Muscle of back (tissue), 11 donors: ENCODE results near the gene RAB3GAP2. TPM values are rescaled to one million over a fixed set of nuclear protein-coding genes. Genes with fewer than 3 reads are reported as not detected.
"Not testable (repeated sequence)": the region's sequence is repeated elsewhere in the genome, so short reads cannot be mapped to it uniquely, and the experiment has no call there.

Source experiments
- DNase-seq, 3 donors: peaks; one replicate each; pipeline versions ENCODE4 v3.0.0 to v3.0.0-alpha.2; 2013
- polyA plus RNA-seq, 10 donors: library from polyadenylated mRNA; unstranded; fragments of 120-200 nt; gene quantifications; one replicate each; pipeline ENCODE4 v1.2.1, GENCODE V29; 2013; ENCODE audit not compliant: insufficient read length in 10 of 10

The RAB3GAP2 gene
- polyA plus RNA-seq, 10 donors, result 15.1 to 27.3 (median 20.6) TPM

DNA sequence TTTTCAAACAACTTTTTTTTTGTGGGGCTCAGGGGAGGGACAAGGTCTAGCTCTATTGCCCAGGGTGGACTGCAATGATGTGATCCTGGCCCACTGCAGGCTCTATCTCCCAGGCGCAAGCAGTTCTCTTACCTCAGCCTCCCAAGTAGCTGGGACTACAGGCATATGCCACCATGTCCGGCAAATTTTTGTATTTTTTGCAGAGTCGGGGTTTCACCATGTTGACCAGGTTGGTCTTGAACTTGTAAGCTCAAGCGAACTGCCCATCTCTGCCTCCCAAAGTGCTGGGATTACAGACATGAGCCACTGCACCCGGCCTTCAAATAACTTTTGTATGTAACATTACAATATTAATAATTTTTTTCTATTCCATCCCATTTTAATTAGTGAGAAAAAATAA lies 33.0 kb downstream of the RAB3GAP2 start:
- no peak for DNase-seq

DNA sequence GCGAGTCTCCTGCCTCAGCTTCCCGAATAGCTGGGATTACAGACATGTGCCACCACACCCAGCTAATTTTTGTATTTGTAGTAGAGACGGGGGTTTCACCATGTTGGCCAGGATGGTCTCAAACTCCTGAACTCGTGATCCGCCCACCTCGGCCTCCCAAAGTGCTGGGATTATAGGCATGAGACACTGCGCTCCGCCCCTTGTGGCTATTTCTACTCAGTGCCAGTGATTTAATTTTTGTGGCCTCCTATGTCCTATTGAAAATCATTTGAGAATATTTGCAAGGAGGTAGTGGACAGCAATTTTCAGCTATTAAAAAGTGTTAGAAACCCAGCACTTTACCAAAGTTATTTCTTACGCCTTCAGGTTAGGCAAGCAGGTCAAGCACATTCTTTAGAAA lies 36.0 kb downstream of the RAB3GAP2 start:
- DNase-seq, result not testable (repeated sequence)

DNA sequence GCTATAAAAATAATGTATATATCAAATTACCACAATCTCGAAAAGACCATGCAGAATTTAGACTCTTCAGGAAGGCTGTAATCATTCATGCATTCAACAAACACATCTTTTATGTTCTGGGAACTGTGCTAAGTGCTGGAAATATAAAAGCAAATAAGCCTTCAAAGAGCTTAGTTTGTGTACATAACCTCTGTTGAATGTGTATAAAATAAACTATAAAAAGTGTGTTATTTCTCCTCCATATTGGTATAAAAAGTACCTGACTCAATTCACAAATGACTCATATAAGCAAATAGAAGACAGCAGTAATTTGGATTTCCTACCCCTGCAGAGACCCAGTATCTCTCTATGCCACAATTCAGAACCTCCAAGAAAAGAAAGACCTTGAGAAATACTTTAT lies 36.8 kb downstream of the RAB3GAP2 start:
- DNase-seq, result no peak

DNA sequence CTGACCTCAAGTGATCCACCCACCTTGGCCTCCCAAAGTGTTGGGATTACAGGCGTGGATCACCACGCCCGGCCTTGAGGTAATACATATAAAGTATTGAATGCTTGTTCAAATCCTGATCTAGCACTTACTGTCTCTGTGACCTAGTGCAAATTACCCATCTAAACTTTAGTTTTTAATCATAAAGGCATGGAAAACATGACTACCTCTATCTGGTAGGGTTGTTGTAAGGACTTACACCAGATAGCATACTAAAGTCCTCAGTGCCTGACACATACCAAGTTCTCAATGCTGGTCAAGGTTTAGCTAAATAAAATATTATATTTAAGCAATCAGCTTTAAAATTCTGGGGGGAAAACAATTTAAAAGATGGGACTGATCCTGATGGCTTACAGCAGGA lies 38.3 kb downstream of the RAB3GAP2 start:
- DNase-seq, result no peak

DNA sequence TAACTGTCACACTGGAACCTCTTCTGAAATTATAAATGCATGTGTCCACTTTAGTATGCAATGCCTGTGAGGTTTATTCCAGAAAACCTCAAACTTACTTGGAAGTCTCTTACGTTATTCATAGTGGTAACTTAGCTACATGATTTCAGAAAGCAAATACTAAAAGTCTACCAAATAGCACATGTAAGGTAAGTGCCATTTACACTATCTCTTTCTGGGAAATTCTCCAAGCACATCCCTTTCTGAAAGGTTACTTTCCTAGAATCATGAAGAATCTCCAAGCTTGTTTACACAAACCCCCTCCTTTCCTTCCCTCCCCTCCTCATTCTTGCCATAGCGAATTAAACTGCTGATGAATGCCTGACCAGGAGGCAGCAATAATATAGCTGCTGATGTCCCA lies 42.5 kb downstream of the RAB3GAP2 start:
- no peak for DNase-seq

DNA sequence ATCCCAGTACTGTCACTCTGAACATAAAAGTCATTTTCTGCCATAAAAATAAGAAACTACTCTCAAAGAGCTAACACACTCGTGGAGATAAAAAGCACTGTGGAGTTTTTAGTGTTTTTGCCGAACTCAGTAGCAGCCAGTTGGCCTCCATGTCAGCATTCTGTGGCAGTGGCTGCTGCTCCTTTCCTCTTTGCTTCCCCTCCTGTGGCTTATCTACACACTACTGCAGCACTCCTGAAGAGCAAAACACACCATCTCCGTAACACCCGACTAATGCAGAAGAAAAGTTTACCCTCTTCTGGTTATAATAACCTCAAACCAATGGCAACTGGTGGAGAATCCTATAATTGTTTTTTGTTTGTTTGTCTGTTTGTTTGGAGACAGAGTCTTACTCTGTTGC lies 44.9 kb downstream of the RAB3GAP2 start:
- no peak for DNase-seq

DNA sequence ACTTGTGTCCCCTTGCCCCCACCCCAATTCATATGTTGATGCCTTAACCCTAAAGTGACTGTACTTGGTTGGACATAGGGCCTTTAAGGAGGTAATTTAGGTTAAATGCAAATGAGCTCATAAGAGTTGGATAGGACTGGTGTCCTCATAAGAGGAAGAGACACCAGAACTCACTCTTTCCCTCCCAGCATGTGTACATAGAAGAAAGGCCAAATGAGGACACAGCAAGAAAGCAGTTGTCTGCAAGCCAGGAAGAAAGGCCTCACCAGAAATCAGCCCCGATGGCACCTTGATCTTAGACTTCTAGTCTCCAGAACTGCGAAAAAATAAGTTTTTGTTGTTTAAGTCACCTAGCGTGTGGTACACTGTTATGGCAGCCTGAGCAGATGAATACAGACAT lies 45.5 kb downstream of the RAB3GAP2 start:
- DNase-seq, result no peak

DNA sequence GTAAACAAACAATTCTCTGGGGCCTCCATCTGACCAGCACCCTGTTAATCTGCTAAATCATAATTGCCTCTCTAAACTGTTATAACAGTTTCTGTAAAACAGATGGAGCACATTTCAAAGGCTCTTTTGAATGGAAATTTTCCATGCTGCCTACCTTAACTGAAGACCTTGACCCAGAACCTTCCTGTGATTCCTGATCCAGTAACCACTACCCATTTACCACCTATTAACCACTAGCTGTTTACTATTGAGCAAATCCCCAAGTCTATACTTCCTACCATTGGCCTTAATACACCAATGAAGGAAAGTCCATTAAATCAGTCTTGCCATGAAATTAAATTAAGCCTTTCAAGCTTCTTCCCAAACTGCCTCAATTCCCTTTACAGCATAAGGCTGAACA lies 46.3 kb downstream of the RAB3GAP2 start:
- DNase-seq, result no peak

DNA sequence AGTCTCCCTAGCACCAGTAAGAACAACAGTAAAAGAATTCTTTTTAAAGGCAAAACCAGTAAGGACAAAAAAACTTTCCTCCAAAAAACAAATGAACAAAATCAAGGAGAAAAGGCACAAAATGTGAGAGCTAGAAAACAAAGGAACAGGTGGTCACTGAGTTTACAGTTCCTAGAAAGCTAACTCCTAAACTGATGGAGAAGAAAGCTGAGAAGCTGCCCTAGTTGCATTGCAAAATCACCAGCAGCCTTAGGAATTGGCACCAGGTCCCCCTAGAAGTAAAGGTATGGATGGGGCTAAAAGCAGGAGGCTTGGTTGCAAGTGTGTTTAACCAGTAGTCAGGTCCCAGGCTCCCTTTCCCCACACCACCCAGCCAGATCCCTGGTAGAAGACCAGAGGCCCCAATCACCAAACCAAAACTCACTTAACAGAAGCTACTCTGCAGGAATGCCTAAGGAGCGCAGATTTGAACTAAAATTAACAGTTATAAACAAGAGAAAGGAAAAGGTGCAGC lies 47.6 kb downstream of the RAB3GAP2 start:
- DNase-seq, result no peak

DNA sequence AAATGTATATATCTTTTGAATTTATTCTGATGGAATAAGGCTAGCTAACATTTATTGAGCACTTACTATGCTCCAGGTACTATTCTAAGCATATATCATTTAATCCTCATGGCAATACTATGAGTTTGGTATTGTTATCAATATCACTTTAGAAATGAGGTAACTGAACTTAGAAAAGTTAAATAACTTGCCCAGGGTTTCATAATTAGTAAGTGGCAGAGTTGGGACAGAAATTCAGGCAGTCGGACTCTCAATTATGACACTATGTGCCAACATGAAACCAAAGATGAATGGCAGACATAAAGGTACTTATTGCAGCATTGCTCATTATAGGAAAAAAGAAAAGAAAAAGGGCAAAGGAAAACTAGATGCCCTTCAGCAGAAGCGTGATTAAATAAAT lies 48.2 kb downstream of the RAB3GAP2 start:
- no peak for DNase-seq

DNA sequence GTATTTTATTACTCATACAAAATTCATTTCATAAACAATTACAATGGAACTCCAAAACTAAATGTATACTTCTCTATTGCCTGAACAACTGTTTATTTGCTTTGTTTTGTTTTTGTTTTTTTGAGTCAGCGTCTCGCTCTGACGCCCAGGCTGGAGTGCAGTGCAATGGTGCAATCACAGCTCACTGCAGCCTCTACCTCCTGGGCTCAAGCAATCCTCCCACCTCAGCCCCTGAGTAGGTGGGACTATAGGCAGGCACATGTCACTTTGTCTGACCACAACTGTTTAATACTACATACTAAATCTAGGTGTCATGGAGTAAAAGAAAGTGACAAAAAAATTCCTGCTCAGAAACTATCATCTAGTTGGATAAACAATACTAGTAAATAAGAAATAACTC lies 49.3 kb downstream of the RAB3GAP2 start:
- DNase-seq, result no peak

DNA sequence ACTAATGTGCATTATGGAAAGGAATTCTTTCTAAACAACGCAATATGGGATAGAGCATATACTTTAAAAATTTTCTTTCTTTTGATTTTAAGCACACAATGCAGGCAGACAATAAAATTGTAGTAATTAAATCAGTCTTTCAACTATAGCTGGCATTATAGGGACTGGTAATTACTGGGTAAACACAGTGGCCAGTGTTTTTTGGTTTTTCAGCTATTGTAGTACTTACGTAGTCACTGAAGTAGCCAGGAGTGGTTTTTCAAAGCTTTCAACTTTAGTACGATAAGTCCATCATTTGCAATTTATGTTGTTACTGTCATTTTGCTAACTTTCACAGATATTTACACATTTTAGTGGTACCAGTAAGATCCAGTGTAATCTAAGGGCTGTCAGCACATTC lies 50.6 kb downstream of the RAB3GAP2 start:
- DNase-seq, result no peak

DNA sequence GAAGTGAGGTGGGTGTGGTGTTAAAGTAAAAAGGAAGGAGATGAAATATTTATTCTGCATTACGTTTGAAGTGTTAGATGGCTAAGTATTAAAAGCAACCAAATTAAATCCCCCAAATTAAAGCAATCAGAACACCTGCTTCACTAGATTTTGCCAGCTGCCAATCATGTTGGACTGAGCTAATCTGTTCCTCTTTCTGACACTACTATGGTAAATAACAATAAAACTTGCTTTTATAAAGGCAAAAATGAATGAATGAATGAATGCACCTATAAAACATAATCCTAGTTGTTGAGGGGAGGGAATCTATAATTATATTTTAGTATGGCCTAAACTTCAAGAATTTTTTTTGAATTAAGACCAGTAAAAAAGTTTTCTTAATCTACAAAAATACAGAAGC lies 51.0 kb downstream of the RAB3GAP2 start:
- DNase-seq, result no peak

DNA sequence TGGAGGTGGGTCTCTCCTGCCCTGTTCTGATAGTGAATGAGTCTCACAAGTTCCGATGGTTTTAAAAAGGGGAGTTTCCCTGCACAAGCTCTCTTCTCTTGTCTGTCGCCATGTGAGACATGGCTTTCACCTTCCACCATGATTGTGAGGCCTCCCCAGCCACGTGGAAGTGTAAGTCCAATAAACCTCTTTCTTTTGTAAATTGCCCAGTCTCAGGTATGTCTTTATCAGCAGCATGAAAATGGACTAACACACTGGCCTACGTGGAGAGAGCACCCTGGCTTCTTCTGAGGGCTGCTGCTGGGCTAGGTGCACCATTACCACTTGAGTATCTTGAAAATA lies 51.6 kb downstream of the RAB3GAP2 start:
- DNase-seq, result not testable (repeated sequence)

DNA sequence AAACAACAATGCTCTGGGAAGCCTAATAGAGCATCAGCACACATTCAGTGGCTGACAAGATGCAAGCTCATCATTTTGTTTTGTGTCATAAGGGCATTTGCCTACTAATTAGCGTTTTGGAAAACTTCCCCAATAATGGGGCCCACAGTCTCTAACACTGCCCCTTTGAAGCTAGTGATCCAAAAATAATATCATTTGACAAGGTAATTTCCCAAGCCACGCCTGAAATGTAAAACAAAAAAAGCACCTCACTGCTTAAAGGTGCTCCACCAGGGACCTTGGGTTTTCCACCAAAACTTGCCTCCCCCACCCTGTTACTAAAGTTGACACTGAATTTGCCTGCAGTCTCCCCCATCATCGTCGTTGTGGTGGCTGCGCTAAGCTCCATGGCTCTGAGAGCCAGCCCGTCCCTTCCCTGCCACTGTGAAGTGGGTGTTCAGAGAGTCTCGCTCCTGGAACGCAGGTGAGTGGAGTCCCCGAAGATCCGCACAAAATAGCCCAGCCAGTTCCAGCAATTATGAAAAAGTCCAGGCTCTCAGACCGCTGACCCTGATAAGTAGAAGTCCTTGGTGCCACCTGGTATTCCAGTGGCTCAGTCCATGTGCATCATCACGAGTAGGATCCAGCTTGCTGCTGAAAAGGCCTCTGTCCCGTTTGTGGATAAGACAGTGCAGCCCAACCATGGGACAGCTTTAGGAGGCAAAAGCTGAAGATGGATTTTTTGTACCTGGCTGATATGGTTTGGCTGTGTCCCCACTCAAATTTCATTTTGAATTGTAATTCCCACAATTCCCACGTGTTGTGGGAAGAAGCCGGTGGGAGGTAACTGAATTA lies 52.2 kb downstream of the RAB3GAP2 start:
- no peak for DNase-seq

DNA sequence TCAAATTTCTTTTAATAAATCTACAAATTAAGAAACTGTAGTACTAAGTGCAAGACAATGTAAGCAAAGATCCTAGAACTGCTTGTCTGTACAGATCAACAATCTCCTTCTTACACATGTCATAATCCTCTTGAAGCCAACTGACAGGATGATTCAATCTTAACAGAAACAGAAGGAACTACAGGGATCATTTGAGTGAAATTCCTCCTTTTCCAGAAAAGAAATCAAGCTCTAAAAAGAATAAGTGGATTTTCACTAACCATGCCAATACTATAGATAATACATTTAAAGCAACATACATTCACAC lies 53.2 kb downstream of the RAB3GAP2 start:
- DNase-seq, result no peak

DNA sequence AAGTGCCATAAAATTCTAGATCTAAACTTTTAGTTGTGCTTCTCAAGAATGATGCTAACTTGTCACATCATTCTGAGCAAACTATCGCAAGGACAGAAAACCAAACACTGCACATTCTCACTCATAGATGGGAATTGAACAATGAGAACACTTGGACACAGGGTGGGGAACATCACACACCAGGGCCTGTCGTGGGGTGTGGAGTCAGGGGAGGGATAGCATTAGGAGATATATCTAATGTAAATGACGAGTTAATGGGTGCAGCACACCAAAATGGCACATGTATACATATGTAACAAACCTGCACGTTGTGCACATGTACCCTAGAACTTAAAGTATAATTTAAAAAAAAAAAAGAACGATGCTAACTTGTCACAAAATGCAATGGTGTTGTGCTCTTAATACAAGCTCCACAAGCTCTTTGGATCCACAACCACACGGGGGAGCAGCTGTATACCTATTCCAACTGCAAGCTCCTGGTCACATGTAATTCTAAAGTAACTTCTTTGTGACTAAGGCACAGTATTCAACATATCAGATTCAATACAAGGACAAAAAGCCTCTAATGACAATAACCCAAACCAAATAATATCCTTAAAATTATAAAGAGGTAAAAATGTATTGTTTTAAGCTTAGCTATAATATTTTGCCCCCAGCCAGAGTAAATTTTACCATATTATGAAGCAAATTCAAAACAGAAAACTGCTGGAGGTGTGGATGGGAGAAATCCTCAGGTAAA lies 53.7 kb downstream of the RAB3GAP2 start:
- DNase-seq, result peak; percentile 36 to 71 (median 49)

DNA sequence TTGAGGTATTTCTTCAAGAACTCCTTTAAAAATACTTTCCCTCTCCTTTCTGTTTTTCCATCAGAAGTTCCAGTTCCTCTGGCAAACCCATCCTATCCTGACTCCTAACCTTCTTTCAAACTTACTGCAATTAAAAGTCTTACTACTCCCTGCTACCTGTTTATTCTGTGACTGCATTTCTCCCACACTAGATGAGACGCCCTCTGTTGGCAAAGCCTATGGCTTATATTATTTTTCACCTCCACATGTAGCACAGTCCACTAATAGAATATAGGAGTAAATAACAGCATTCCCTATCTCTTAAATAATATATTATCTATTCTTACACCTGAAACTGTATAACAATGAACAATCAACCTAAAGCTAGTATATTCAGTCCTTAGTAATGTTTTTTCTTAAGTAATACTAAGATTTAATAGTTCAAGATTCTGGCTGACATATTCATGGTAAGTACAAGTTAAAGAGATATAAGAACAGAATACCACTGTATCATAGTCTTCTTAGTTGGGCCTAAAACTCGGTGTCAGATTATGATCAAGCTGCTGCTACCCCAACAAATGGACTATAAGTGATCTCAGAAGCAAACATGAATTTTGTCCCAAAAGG lies 54.8 kb downstream of the RAB3GAP2 start:
- no peak for DNase-seq

DNA sequence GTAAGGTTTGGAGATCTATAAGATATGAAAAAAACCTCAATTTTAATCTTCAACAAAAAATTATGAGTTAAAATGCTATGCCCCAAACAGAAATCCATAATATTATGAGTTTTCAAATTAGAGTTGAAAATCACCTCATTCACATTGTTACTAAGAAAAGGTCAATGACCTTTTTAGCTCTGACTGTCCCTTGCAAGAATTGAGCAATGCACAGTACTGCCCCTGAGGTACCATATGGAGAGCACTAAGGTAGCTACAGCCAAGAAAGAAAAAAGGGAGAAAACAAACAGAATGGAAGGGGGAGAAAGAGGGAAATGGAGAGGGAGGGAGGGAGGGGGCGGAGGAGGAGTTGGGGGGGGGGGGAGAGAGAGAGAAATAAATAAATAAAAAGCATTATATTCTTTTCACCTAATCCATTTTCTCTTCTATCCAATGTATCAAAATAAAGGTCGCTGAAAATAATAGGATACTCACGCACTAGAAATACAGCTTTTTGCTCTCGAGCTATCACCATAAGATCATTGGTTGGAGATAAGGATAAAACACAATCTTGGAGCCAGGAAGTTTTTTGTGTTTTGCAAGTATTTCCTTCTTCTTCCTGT lies 58.8 kb downstream of the RAB3GAP2 start:
- DNase-seq, result no peak

DNA sequence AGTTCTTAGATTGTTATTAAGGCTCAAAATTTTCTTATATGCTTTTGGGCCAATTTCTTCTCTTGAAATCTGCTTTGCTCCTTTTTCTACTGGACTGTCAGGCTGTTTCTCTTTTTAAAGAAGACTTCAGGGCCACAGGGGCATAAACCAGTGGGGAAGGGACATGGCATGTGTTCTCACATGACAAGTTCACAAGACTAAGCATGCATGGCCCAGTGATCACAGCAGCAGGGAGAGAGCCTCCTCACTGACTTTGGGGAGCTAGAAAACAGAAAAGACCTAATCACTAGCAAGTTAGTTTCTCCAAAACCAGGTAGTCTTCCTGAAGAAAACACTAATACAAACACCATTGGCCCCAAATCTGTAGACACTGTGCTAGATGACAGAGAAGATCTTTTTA lies 64.8 kb downstream of the RAB3GAP2 start:
- no peak for DNase-seq

DNA sequence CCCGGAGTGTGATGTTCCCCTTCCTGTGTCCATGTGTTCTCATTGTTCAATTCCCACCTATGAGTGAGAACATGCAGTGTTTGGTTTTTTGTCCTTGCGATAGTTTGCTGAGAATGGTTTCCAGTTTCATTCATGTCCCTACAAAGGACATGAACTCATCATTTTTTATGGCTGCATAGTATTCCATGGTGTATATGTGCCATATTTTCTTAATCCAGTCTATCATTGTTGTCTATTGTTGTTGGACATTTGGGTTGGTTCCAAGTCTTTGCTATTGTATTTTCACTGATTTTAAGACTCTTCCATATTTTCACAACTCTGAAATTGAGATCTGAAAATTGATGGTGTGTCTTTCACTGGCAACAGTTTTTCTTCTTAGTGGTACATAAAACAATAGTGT lies 67.5 kb downstream of the RAB3GAP2 start:
- not testable (repeated sequence) for DNase-seq

DNA sequence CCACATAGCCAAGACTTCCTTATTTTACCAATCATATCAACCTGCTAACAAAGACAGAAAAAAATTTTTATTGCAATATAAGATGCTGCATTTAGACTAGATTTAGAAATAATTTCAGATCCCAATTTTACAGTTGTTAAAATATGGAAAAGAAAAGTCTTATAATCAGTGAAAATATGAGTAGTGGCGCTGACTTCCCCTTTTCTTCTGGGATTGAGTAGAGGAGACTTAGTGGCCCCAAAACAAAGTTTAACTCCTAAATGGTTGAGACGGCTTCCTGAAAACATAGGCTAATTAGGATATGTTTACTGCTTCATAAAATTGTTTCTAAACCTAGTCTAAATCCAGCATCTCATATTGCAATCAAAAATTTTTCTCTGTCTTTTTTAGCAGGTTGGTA lies 68.4 kb downstream of the RAB3GAP2 start:
- no peak for DNase-seq
